ENCODE measurements around the gene EOMES. TPM values are rescaled to one million over a fixed set of nuclear protein-coding genes. Genes with fewer than 3 reads are reported as not detected.

EOMES gene
- total RNA-seq, 1 donor from 2014 or later: not detected

- Mint-ChIP-seq H3K27me3 (ENCODE audit: low read depth, unreplicated experiment) (peaks cover 94% of the 10 kb centered on the region), H3K27ac (ENCODE audit: unreplicated experiment) (peak overlapping the region; percentile 41), H3K9me3 (ENCODE audit: unreplicated experiment) (peaks cover 12% of the 10 kb centered on the region), H3K36me3 (ENCODE audit: low read depth, unreplicated experiment) (no peaks in the 10 kb centered on the region), H3K4me1 (ENCODE audit: low read depth, unreplicated experiment) (peaks cover 4% of the 10 kb centered on the region), H3K4me3 (ENCODE audit: unreplicated experiment) (peak overlapping the region; percentile 56)
- Histone ChIP-seq H3K27ac (ENCODE audit: low read depth, low read length) (no peak overlapping the region), H3K4me1 (ENCODE audit: insufficient read depth, low read length) (peaks cover 13% of the 10 kb centered on the region), H3K4me2 (ENCODE audit: low read length) (peak overlapping the region; percentile 65), H3K27me3 (ENCODE audit: insufficient read depth, low read length) (peaks cover 93% of the 10 kb centered on the region), H3K79me2 (ENCODE audit: insufficient read depth, low read length) (no peaks in the 10 kb centered on the region), H3K36me3 (ENCODE audit: insufficient read depth, low read length) (no peaks in the 10 kb centered on the region), H2AFZ (ENCODE audit: low read depth, low read length) (no peak overlapping the region), H3K4me3 (ENCODE audit: insufficient read depth, low read depth, low read length) (no peak overlapping the region), H3K9me3 (ENCODE audit: insufficient read depth, low read depth, low read length) (peaks cover 6% of the 10 kb centered on the region), H4K20me1 (ENCODE audit: insufficient read depth, low read length) (peaks cover under 1% of the 10 kb centered on the region), H3K9ac (ENCODE audit: low read length) (no peak overlapping the region)
- FAIRE-seq (no peak), DNase-seq (ENCODE audit: low read depth) (no peak)
- no peak for TF ChIP-seq CTCF (IDR thresholded peaks at IDR 0.05; ENCODE audit: insufficient read depth, low read depth, low read length)
- peak; percentile 74 for TF ChIP-seq EZH2 (IDR thresholded peaks at IDR 0.05; ENCODE audit: insufficient read depth, low read length)
Observed at GRCh38 chr3:27728195-27729087, 6.3 kb upstream of the EOMES start.

- FAIRE-seq (no peak), DNase-seq (ENCODE audit: low read depth) (no peak)
- peaks cover 10% of the 10 kb centered on the region for H4K20me1 ChIP-seq (ENCODE audit: insufficient read depth, low read length)
- peaks cover 18% of the 10 kb centered on the region for H3K9me3 Mint-ChIP-seq (ENCODE audit: unreplicated experiment)
- H3K9ac ChIP-seq (ENCODE audit: low read length): no peak overlapping the region
- no peaks in the 10 kb centered on the region for H3K36me3 Mint-ChIP-seq (ENCODE audit: low read depth, unreplicated experiment)
- peaks cover 88% of the 10 kb centered on the region for H3K27me3 Mint-ChIP-seq (ENCODE audit: low read depth, unreplicated experiment)
- H3K79me2 ChIP-seq (ENCODE audit: insufficient read depth, low read length): no peaks in the 10 kb centered on the region
- no peak for TF ChIP-seq CTCF (IDR thresholded peaks at IDR 0.05; ENCODE audit: insufficient read depth, low read depth, low read length)
- peak; percentile 35 for TF ChIP-seq EZH2 (IDR thresholded peaks at IDR 0.05; ENCODE audit: insufficient read depth, low read length)
- H3K27me3 ChIP-seq (ENCODE audit: insufficient read depth, low read length): peaks cover 97% of the 10 kb centered on the region
- no peak overlapping the region for H3K4me3 ChIP-seq (ENCODE audit: insufficient read depth, low read depth, low read length)
- H3K4me3 Mint-ChIP-seq (ENCODE audit: unreplicated experiment): no peak overlapping the region
- H3K27ac ChIP-seq (ENCODE audit: low read depth, low read length): no peak overlapping the region
- H3K9me3 ChIP-seq (ENCODE audit: insufficient read depth, low read depth, low read length): peaks cover 6% of the 10 kb centered on the region
- no peak overlapping the region for H3K4me2 ChIP-seq (ENCODE audit: low read length)
- peaks cover 19% of the 10 kb centered on the region for H3K4me1 ChIP-seq (ENCODE audit: insufficient read depth, low read length)
- H3K27ac Mint-ChIP-seq (ENCODE audit: unreplicated experiment): no peak overlapping the region
- no peaks in the 10 kb centered on the region for H3K36me3 ChIP-seq (ENCODE audit: insufficient read depth, low read length)
- H2AFZ ChIP-seq (ENCODE audit: low read depth, low read length): no peak overlapping the region
- peaks cover 4% of the 10 kb centered on the region for H3K4me1 Mint-ChIP-seq (ENCODE audit: low read depth, unreplicated experiment)
Observed at GRCh38 chr3:27726240-27726639, 4.1 kb upstream of the EOMES start.
